ENCODE data around the gene SECISBP2L.

Gene SECISBP2L

GRCh38 chr15:48987142-48987541, 59.1 kb downstream of the SECISBP2L start:
- H3K4me1 ChIP-seq (ENCODE audit: control insufficient read depth, insufficient read depth, low read length), result no peaks in the 10 kb centered on the region
- H3K27me3 ChIP-seq (ENCODE audit: control insufficient read depth, insufficient read depth, low read length), result no peaks in the 10 kb centered on the region
- peaks cover 4% of the 10 kb centered on the region for H3K36me3 ChIP-seq (ENCODE audit: control insufficient read depth, insufficient read depth, low read length)
- no peak overlapping the region for H3K4me3 ChIP-seq (ENCODE audit: low read depth, low read length)
- no peak overlapping the region for H3K9ac ChIP-seq (ENCODE audit: low read depth, low read length)
- H3K9me3 ChIP-seq (ENCODE audit: control insufficient read depth, insufficient read depth, low read length), result no peaks in the 10 kb centered on the region

DNA sequence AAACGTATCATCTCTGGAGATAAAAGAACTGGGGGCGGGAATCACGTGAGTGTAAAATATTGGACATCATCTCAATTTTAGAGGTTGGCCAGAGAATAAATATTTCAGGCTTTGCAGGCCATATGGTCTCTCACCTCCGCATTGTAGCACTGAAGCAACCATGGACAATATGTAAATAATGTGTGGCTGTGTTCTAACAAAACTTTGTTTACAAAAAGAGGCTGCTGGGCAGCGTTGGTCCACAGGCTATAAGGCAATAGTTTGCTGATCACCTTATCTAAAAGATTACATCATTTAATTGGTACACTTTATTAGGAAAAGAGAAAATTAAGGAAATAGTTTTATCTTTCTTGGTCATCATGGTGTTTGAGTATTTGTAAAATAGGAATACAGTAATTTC, 60.0 kb downstream of the SECISBP2L start:
- Histone ChIP-seq H3K36me3 (ENCODE audit: control insufficient read depth, insufficient read depth, low read length) (no peaks in the 10 kb centered on the region), H3K27me3 (ENCODE audit: control insufficient read depth, insufficient read depth, low read length) (no peaks in the 10 kb centered on the region), H3K4me1 (ENCODE audit: control insufficient read depth, insufficient read depth, low read length) (no peaks in the 10 kb centered on the region), H3K4me3 (ENCODE audit: low read depth, low read length) (no peak overlapping the region), H3K9me3 (ENCODE audit: control insufficient read depth, insufficient read depth, low read length) (no peaks in the 10 kb centered on the region), H3K9ac (ENCODE audit: low read depth, low read length) (no peak overlapping the region)

GRCh38 chr15:48985516-48985915, 60.7 kb downstream of the SECISBP2L start:
- no peaks in the 10 kb centered on the region for H3K36me3 ChIP-seq (ENCODE audit: control insufficient read depth, insufficient read depth, low read length)
- no peaks in the 10 kb centered on the region for H3K27me3 ChIP-seq (ENCODE audit: control insufficient read depth, insufficient read depth, low read length)
- H3K9me3 ChIP-seq (ENCODE audit: control insufficient read depth, insufficient read depth, low read length), result no peaks in the 10 kb centered on the region
- no peak overlapping the region for H3K9ac ChIP-seq (ENCODE audit: low read depth, low read length)
- H3K4me3 ChIP-seq (ENCODE audit: low read depth, low read length), result no peak overlapping the region
- H3K4me1 ChIP-seq (ENCODE audit: control insufficient read depth, insufficient read depth, low read length), result no peaks in the 10 kb centered on the region

DNA sequence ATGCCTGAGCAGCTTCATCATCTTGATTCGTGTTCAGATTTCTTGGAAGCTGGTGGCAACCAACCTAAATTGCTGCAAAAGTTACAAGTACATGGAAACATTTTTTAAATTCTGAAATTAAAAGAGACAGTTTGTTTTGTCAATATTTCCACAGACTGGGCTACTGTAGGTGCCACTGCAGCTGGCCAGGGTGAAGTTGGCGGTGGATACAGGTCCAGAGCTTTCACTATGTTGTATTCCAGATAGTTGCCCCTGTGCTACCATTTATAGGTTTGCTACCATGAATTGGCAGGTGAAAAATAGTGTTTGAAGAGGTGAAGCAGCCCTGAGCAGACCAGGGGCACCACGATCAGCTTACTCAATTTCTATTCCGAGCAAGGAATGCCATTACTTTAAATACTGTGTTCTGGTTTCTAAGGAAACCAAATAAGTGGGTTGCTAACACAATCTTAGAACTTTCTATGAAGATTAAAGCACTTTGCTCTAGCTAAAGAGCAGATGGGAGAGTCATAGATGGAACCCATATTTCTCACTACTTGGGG, 61.4 kb downstream of the SECISBP2L start:
- no peaks in the 10 kb centered on the region for H3K4me1 ChIP-seq (ENCODE audit: control insufficient read depth, insufficient read depth, low read length)
- no peaks in the 10 kb centered on the region for H3K27me3 ChIP-seq (ENCODE audit: control insufficient read depth, insufficient read depth, low read length)
- no peaks in the 10 kb centered on the region for H3K36me3 ChIP-seq (ENCODE audit: control insufficient read depth, insufficient read depth, low read length)
- H3K9ac ChIP-seq (ENCODE audit: low read depth, low read length), result no peak overlapping the region
- no peak overlapping the region for H3K4me3 ChIP-seq (ENCODE audit: low read depth, low read length)
- H3K9me3 ChIP-seq (ENCODE audit: control insufficient read depth, insufficient read depth, low read length), result no peaks in the 10 kb centered on the region

DNA sequence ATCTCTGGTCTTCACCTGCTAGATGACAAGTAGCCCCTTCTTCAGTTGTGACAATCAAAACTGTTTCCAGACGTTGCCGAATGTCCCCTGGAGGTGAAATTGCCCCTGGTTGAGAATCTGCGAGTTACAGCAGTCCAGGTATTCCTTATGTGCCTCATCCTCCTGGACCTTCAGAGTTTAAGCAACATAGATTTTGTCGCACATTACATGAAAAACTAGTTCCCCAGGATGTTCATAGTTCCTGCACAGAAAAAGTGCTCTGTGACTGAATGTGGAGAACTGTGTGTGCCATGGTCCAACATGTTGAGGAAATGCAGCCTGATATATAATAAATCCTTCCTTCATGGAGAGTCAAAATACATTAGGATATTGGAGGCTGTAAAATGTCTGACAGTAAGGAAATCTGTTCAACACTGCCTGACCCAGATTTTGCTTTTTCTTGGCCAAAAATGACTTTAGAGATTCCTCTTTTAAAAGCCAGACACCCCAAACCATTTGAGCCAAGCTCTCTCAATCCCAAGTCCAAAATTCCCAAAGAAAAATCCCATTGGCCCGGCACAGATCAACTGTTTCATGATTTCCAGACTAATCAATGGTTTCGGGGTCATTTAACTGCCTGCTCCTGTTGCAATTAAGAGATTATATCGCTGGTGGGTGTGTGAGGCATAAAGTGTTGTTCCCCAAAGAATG, 62.1 kb downstream of the SECISBP2L start:
- Histone ChIP-seq H3K9me3 (ENCODE audit: control insufficient read depth, insufficient read depth, low read length) (no peaks in the 10 kb centered on the region), H3K9ac (ENCODE audit: low read depth, low read length) (no peak overlapping the region), H3K4me3 (ENCODE audit: low read depth, low read length) (no peak overlapping the region), H3K4me1 (ENCODE audit: control insufficient read depth, insufficient read depth, low read length) (no peaks in the 10 kb centered on the region), H3K27me3 (ENCODE audit: control insufficient read depth, insufficient read depth, low read length) (no peaks in the 10 kb centered on the region), H3K36me3 (ENCODE audit: control insufficient read depth, insufficient read depth, low read length) (no peaks in the 10 kb centered on the region)

DNA sequence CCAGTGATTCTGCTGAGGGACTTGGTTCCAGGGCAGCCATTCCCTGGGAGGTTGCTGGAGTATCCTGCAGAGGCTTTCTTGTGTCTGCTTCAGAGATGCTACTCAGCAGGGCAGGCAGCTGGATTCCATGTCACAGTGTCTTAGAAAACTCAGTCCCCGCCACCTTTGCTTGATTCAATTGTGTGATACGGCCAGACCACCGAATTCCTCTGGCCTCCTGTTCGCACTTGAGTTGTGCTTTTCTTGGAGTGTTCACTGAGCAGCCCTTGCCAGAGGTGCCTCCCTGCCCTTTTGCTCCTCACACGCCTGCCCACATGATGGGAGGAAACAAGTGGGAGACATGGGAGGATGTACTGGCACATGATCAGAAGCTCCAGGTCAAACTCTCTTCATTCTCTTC, 62.9 kb downstream of the SECISBP2L start:
- Histone ChIP-seq H3K9me3 (ENCODE audit: control insufficient read depth, insufficient read depth, low read length) (no peaks in the 10 kb centered on the region), H3K4me3 (ENCODE audit: low read depth, low read length) (no peak overlapping the region), H3K27me3 (ENCODE audit: control insufficient read depth, insufficient read depth, low read length) (no peaks in the 10 kb centered on the region), H3K36me3 (ENCODE audit: control insufficient read depth, insufficient read depth, low read length) (no peaks in the 10 kb centered on the region), H3K9ac (ENCODE audit: low read depth, low read length) (no peak overlapping the region), H3K4me1 (ENCODE audit: control insufficient read depth, insufficient read depth, low read length) (no peaks in the 10 kb centered on the region)

GRCh38 chr15:48981941-48982340, 64.3 kb downstream of the SECISBP2L start:
- Histone ChIP-seq H3K27me3 (ENCODE audit: control insufficient read depth, insufficient read depth, low read length) (no peaks in the 10 kb centered on the region), H3K4me1 (ENCODE audit: control insufficient read depth, insufficient read depth, low read length) (no peaks in the 10 kb centered on the region), H3K36me3 (ENCODE audit: control insufficient read depth, insufficient read depth, low read length) (no peaks in the 10 kb centered on the region), H3K9ac (ENCODE audit: low read depth, low read length) (no peak overlapping the region), H3K4me3 (ENCODE audit: low read depth, low read length) (no peak overlapping the region), H3K9me3 (ENCODE audit: control insufficient read depth, insufficient read depth, low read length) (no peaks in the 10 kb centered on the region)

DNA sequence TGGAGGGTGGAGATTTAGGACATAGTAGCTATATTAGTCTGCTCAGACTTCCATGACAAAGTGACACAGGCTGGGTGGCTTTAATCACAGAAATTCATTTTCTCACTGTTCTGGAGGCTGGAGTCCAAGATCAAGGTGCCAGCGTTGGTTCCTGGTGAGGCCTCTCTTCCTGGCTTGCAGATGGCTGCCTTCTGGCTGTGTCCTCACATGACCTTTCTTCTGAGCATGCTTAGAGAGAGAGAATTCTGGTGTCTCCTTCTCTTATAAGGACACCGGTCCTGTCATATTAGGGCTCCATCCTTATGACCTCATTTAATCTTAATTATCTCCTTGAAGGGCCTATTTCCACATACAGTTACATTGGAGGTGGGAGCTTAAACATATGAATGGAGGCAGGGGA, 67.6 kb downstream of the SECISBP2L start:
- H3K4me1 ChIP-seq (ENCODE audit: control insufficient read depth, insufficient read depth, low read length), result peaks cover 6% of the 10 kb centered on the region
- no peaks in the 10 kb centered on the region for H3K36me3 ChIP-seq (ENCODE audit: control insufficient read depth, insufficient read depth, low read length)
- H3K9me3 ChIP-seq (ENCODE audit: control insufficient read depth, insufficient read depth, low read length), result no peaks in the 10 kb centered on the region
- peaks cover 3% of the 10 kb centered on the region for H3K27me3 ChIP-seq (ENCODE audit: control insufficient read depth, insufficient read depth, low read length)
- H3K4me3 ChIP-seq (ENCODE audit: low read depth, low read length), result no peak overlapping the region
- H3K9ac ChIP-seq (ENCODE audit: low read depth, low read length), result no peak overlapping the region

- Histone ChIP-seq H3K36me3 (ENCODE audit: control insufficient read depth, insufficient read depth, low read length) (no peaks in the 10 kb centered on the region), H3K9ac (ENCODE audit: low read depth, low read length) (peak overlapping the region; percentile 57), H3K4me1 (ENCODE audit: control insufficient read depth, insufficient read depth, low read length) (peaks cover 6% of the 10 kb centered on the region), H3K27me3 (ENCODE audit: control insufficient read depth, insufficient read depth, low read length) (peaks cover 3% of the 10 kb centered on the region), H3K9me3 (ENCODE audit: control insufficient read depth, insufficient read depth, low read length) (no peaks in the 10 kb centered on the region), H3K4me3 (ENCODE audit: low read depth, low read length) (peak overlapping the region; percentile 52)
These were observed 69.7 kb downstream of the SECISBP2L start for GRCh38 chr15:48976444-48977088.

DNA sequence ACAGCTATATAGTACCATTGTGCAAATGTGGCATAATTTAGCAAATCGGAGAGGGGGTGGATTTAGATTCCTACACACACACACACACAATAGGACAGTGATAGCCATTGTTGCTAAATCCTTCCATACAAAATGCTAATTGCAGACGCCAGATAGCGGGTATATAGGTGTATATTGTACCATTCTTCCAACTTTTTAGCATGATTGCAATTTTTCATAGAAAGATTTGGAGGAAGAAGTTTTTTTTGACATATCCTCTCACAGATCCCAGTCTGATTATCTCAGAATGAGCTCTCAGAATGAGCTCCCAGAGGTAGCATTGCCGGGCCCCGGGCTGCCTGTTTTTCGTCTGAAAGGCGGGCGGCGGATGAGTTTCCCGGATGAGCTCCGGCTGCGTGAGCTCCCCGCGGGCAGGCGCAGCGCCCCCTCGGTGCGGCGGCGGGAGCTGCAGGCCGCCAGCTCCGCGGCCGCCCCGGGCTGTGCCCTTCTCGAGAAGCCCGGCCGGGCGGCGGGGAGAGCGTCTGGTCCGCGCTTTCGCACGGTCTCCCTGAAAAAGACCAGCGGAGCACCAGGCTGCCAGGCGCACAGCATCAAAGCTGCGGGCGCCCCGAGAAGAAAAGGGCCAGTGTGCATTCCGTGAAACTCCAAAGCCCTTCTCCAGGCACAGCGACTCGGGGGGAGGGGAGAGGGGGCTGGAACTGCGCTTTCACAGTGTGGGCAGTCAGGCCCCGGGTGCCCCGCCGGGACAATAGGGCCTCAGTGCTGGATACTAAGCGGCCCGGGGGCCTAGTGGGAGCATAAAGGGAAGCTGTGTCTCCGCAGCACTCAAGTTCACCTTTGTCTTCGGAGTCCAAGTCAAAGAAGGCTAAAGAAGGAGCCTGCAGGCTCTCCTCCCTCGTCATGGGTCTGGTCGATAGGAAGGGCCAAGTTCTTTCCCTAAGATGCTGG, 70.5 kb downstream of the SECISBP2L start:
- H3K27me3 ChIP-seq (ENCODE audit: control insufficient read depth, insufficient read depth, low read length), result peaks cover 3% of the 10 kb centered on the region
- H3K9me3 ChIP-seq (ENCODE audit: control insufficient read depth, insufficient read depth, low read length), result no peaks in the 10 kb centered on the region
- H3K36me3 ChIP-seq (ENCODE audit: control insufficient read depth, insufficient read depth, low read length), result no peaks in the 10 kb centered on the region
- peak overlapping the region; percentile 77 for H3K9ac ChIP-seq (ENCODE audit: low read depth, low read length)
- H3K4me3 ChIP-seq (ENCODE audit: low read depth, low read length), result peak overlapping the region; percentile 52
- H3K4me1 ChIP-seq (ENCODE audit: control insufficient read depth, insufficient read depth, low read length), result peaks cover 6% of the 10 kb centered on the region

DNA sequence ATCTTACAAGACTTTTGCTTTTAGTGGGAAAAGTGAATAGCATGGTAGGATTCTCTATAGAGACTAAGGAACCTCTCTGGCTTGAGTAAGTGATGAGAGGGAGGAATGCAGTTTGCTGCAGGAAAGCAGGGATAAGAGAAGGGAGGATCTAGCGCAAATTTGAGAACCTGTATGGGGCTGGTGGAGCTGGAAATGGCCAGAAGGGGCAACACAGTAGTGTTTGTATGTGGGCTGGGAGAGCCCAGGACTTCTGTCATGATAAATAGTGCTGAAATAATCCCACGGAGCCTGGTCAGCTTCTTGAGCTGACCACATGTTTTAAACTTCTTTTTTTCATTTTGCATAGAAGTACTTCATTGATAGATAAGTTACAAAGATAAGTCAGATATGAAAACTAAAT, 71.4 kb downstream of the SECISBP2L start:
- Histone ChIP-seq H3K4me3 (ENCODE audit: low read depth, low read length) (no peak overlapping the region), H3K9ac (ENCODE audit: low read depth, low read length) (peak overlapping the region; percentile 77), H3K27me3 (ENCODE audit: control insufficient read depth, insufficient read depth, low read length) (peaks cover 3% of the 10 kb centered on the region), H3K36me3 (ENCODE audit: control insufficient read depth, insufficient read depth, low read length) (no peaks in the 10 kb centered on the region), H3K4me1 (ENCODE audit: control insufficient read depth, insufficient read depth, low read length) (peaks cover 6% of the 10 kb centered on the region), H3K9me3 (ENCODE audit: control insufficient read depth, insufficient read depth, low read length) (no peaks in the 10 kb centered on the region)
